ENCODE data around the gene GPR63. TPM values are rescaled to one million over a fixed set of nuclear protein-coding genes. Genes with fewer than 3 reads are reported as not detected.
A peak's percentile ranks its signal among the peaks of the same experiment; 100 is the strongest.
"Not testable (repeated sequence)": the region's sequence is repeated elsewhere in the genome, so short reads cannot be mapped to it uniquely, and the experiment has no call there.

GPR63 gene
- total and polyA plus RNA-seq, 9 of the 15 experiments (the other 6 are each of a cell fraction or from before 2014, with no cell fraction given), result 1.6 to 5.1 (median 3.7) TPM

DNA sequence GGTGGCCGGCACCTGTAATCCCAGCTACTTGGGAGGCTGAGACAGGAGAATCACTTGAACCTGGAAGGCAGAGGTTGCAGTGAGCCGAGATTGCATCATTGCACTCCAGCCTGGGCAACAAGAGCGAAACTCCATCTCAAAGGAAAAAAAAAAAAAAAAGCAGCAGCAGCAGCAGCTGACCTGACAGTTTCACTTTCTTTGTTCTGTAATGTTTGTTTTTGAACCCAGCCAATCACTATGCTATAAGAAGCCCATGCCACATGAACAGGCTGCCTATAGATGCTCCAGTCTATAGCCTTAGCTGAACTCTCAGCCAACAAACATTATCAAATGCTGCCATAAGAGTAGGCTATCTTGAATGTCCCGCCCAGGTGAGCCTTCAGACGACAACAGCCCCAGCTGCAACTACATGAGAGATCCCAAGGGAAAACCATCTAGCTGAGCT, 47.9 kb upstream of the GPR63 start:
- H3K9ac ChIP-seq (ENCODE audit: insufficient read depth in 1 of 2, low read depth in 2 of 2, low read length in 2 of 2); FAIRE-seq; DNase-seq (ENCODE audit: extremely low read depth in 1 of 4, low spot score in 3 of 4); H3K4me2 ChIP-seq (ENCODE audit: insufficient read depth, low read length); H2AFZ ChIP-seq (ENCODE audit: low read depth, low read length); H3K79me2 ChIP-seq (ENCODE audit: control insufficient read depth, insufficient read depth, low read length); H4K20me1 ChIP-seq (replicated peaks; ENCODE audit: control insufficient read depth, insufficient read depth, low read length); H3K4me3 ChIP-seq; H3K9me3 ChIP-seq (replicated peaks; ENCODE audit: control insufficient read depth, insufficient read depth, low read depth, low read length); H3K9me1 ChIP-seq (ENCODE audit: control insufficient read depth, insufficient read depth, low read length); H3K36me3 ChIP-seq (ENCODE audit: control insufficient read depth, insufficient read depth, low read length); H3K27ac ChIP-seq (ENCODE audit: extremely low read depth, low read depth, low read length); H3K27me3 ChIP-seq (ENCODE audit: control insufficient read depth in 2 of 2, insufficient read depth in 2 of 2, low read length in 2 of 2); in situ Hi-C loops (cut with MboI); H3K4me1 ChIP-seq (replicated peaks in 1 of 2; ENCODE audit: control insufficient read depth in 2 of 2, insufficient read depth in 2 of 2, low read length in 2 of 2); BruUV-seq (replicated peaks); TF ChIP-seq CEBPG (CRISPR knock-in tag; IDR thresholded peaks at IDR 0.05): not testable (repeated sequence)
- intact Hi-C loops (cut with micrococcal nuclease), result loop anchor here (10.0 kb wide), 1 partner anchor 340 kb away; no protein-coding TSS in a partner anchor
- ATAC-seq, result peak; percentile 49; the same call in 2 of the 3 replicates
- 15% methylated on average over 4 of the region's 5 CpGs for WGBS (ENCODE audit: insufficient coverage, low coverage, missing lambda C conversion rate)
- POLR2A ChIA-PET, result interaction anchor here (1.2 to 1.7 kb wide), 2 partner anchors 10 to 20 kb away, joined by 3 read pairs; no protein-coding TSS in a partner anchor
- CTCF ChIA-PET (ENCODE audit: low intra/inter-chr PET ratio), result interaction anchor here (0.6 kb wide), 1 partner anchor 13 kb away, joined by 5 read pairs; the partner anchor contains the start of gene NDUFAF4
- TF ChIP-seq, protein P1, sequence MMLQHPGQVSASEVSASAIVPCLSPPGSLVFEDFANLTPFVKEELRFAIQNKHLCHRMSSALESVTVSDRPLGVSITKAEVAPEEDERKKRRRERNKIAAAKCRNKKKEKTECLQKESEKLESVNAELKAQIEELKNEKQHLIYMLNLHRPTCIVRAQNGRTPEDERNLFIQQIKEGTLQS (IDR thresholded peaks at IDR 0.05), result peak; percentile 70
- TF ChIP-seq, protein P1 (CRISPR knock-in tag; conservative IDR thresholded peaks at IDR 0.05), result not testable (repeated sequence)
- peak; percentile 67 for TF ChIP-seq CEBPB (tag; IDR thresholded peaks at IDR 0.05)
- TF ChIP-seq CEBPG (tag; conservative IDR thresholded peaks at IDR 0.05 in 1 of 2, IDR thresholded peaks at IDR 0.05 in 1 of 2), result peak in 1 of 2 experiments; percentile 76; a peak in 3 of 4 replicates

Data from K562 (cell line).